ENCODE results near the gene C3AR1. TPM values are rescaled to one million over a fixed set of nuclear protein-coding genes. Genes with fewer than 3 reads are reported as not detected.
A peak's percentile ranks its signal among the peaks of the same experiment; 100 is the strongest.

C3AR1 gene
- total RNA-seq, 1 donor from 2014 or later: not detected

DNA sequence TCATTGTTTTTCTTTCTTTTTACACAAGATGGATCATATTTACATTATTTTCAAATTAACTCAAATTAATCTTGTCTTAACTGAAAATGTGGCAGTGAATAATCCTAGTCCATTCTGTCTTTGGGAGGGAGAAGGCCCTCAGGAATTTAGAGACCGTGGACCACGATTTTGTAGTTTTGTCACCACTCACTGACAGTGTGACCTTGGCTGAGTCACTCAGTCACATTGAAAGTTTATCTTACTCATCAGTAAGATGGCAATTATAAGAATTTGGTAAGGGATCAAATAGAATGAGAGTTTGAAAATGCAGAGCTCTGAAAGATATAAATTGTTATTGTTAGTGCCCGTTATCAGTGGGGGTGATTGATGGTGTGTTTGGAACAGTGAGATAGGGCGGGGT, 17.3 kb downstream of the C3AR1 start:
- Mint-ChIP-seq H3K4me3 (no peak overlapping the region), H3K27ac (ENCODE audit: unreplicated experiment) (no peak overlapping the region), H3K36me3 (ENCODE audit: low read depth) (peaks cover 14% of the 10 kb centered on the region), H3K27me3 (ENCODE audit: low read depth) (no peaks in the 10 kb centered on the region), H3K4me1 (peaks cover under 1% of the 10 kb centered on the region), H3K9me3 (no peaks in the 10 kb centered on the region)
- TF ChIP-seq, protein P1, sequence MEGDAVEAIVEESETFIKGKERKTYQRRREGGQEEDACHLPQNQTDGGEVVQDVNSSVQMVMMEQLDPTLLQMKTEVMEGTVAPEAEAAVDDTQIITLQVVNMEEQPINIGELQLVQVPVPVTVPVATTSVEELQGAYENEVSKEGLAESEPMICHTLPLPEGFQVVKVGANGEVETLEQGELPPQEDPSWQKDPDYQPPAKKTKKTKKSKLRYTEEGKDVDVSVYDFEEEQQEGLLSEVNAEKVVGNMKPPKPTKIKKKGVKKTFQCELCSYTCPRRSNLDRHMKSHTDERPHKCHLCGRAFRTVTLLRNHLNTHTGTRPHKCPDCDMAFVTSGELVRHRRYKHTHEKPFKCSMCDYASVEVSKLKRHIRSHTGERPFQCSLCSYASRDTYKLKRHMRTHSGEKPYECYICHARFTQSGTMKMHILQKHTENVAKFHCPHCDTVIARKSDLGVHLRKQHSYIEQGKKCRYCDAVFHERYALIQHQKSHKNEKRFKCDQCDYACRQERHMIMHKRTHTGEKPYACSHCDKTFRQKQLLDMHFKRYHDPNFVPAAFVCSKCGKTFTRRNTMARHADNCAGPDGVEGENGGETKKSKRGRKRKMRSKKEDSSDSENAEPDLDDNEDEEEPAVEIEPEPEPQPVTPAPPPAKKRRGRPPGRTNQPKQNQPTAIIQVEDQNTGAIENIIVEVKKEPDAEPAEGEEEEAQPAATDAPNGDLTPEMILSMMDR (conservative IDR thresholded peaks at IDR 0.05): no peak
- DNase-seq (ENCODE audit: low read depth, low spot score): no peak

DNA sequence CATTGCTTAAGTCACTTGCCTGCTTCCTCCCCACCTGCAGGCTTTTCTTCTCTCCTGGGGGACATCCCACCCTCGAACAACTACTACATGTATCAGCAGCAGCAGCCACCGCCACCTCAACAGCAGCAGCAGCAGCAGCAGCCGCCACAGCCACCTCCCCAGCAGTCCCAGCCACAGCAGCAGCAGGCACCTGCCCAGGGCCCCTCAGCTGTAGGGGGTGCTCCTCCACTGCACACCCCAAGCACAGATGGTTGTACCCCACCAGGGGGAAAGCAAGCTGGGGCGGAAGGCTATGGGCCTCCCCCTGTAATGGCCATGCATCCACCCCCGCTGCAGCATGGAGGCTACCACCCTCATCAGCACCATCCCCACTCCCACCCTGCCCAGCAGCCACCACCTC, 18.3 kb downstream of the C3AR1 start:
- Mint-ChIP-seq H3K4me3 (no peak overlapping the region), H3K27ac (ENCODE audit: unreplicated experiment) (peak overlapping the region; percentile 45), H3K27me3 (ENCODE audit: low read depth) (no peaks in the 10 kb centered on the region), H3K9me3 (no peaks in the 10 kb centered on the region), H3K4me1 (no peaks in the 10 kb centered on the region), H3K36me3 (ENCODE audit: low read depth) (peaks cover 16% of the 10 kb centered on the region)
- TF ChIP-seq, protein P1 (conservative IDR thresholded peaks at IDR 0.05): no peak
- DNase-seq (ENCODE audit: low read depth, low spot score): no peak

DNA sequence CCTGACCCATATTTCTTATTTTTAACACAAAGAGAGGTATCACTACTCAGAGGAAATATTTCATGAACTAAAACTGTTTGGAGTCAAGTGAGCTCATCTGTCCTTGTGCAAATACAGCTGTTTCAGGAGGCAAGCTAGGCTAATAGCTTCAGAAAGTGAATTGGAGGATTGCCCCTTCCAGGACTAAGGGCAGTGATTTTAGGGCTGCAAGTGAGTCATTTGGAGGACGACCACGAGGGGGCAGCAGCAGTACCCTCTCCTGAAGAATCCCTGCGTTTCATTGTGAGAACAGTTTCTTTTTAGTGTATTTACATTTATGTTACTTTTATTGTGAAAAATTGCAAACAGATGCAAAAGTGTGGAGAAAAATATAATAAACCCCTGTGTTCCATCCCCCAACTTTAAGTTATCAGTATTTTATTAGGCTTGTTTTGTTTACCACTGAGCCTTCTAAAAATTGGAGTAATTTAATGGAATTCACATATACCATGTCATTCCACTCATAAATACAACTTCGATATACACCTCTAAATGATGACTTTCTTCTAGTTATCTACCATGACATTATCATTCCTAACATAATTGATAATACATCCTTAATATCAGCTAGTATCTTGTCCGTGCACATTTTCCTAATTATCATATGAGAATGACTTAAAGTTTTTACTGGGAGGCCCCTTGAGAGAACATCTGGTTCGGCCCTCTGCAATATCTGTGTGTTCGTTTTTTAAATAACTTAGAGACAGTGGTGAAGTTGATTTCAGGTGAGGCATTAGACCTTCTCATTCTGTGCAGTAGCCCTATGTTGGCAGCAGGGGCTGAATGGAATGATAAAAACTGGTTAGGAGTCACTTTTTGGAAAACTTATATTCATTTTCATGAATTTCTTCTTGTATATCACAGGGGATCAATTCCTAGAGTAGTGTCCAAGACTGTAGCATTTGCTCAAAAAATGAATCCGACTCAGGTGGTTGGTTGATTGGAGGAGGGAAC, 19.9 kb downstream of the C3AR1 start:
- no peaks in the 10 kb centered on the region for H3K4me1 Mint-ChIP-seq
- H3K27me3 Mint-ChIP-seq (ENCODE audit: low read depth): no peaks in the 10 kb centered on the region
- H3K36me3 Mint-ChIP-seq (ENCODE audit: low read depth): peaks cover 14% of the 10 kb centered on the region
- no peak overlapping the region for H3K4me3 Mint-ChIP-seq
- DNase-seq (ENCODE audit: low read depth, low spot score): peak; percentile 78
- H3K27ac Mint-ChIP-seq (ENCODE audit: unreplicated experiment): no peak overlapping the region
- TF ChIP-seq, protein P1 (conservative IDR thresholded peaks at IDR 0.05): peak; percentile 94
- H3K9me3 Mint-ChIP-seq: no peaks in the 10 kb centered on the region

DNA sequence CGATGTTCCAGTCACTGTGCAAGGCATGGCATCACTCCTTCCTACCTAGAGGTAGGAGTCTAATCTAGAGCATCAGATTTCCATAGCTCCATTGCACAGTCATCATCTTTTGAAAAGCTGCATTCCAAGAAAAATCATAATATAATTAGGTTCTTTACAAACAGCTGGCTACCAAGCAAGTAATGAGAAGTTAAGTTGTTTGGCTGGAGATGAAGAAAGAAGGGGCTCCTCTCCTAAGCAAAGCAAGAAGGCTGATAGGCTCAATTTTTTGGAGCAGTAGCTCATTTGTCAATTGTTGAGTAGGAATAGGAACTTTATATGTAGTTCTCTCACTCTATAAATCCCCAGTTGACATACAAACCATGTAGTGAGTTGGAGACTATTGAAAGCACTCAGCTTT, 25.4 kb downstream of the C3AR1 start:
- Mint-ChIP-seq H3K4me3 (no peak overlapping the region), H3K9me3 (no peaks in the 10 kb centered on the region), H3K4me1 (peaks cover 29% of the 10 kb centered on the region), H3K36me3 (ENCODE audit: low read depth) (peaks cover 12% of the 10 kb centered on the region), H3K27ac (ENCODE audit: unreplicated experiment) (no peak overlapping the region), H3K27me3 (ENCODE audit: low read depth) (no peaks in the 10 kb centered on the region)
- TF ChIP-seq, protein P1 (conservative IDR thresholded peaks at IDR 0.05): no peak
- DNase-seq (ENCODE audit: low read depth, low spot score): no peak

DNA sequence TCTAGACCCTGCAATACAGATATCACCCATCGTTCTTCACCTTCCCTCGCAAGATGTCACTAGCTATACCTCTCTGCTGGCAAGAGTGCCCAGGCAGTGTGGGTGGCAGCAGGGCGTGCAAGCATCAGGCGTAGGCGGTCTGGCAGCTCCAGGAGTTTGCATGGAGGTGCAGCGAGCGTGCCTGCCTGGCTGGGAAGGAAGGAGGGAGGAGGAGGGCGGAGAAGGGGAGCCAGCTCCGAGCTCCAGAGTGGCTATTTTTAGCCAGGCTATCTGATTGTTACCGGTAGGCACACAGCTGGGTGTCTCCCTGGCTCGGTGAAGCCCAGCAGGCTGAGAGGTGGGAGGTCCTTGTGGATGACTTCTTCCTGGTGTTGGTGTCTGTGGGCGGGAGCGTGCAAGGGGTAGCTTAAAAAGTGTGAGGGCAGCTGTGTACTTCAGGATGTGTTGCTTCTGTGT, 27.5 kb downstream of the C3AR1 start:
- Mint-ChIP-seq H3K4me1 (peaks cover 48% of the 10 kb centered on the region), H3K4me3 (no peak overlapping the region), H3K36me3 (ENCODE audit: low read depth) (peaks cover 3% of the 10 kb centered on the region), H3K27ac (ENCODE audit: unreplicated experiment) (no peak overlapping the region), H3K9me3 (no peaks in the 10 kb centered on the region), H3K27me3 (ENCODE audit: low read depth) (no peaks in the 10 kb centered on the region)
- TF ChIP-seq, protein P1 (conservative IDR thresholded peaks at IDR 0.05): no peak
- DNase-seq (ENCODE audit: low read depth, low spot score): no peak

Measured in neural crest cell (in vitro differentiated cells).